ENCODE results near the gene ZNF738.

Gene ZNF738

GRCh38 chr19:21423057-21424041 is 64.5 kb downstream of the ZNF738 start:
- no peak for DNase-seq (ENCODE audit: low read depth)
